ENCODE measurements around the gene IFI35. TPM values are rescaled to one million over a fixed set of nuclear protein-coding genes. Genes with fewer than 3 reads are reported as not detected.
A peak's percentile ranks its signal among the peaks of the same experiment; 100 is the strongest.
"Not testable (repeated sequence)": the region's sequence is repeated elsewhere in the genome, so short reads cannot be mapped to it uniquely, and the experiment has no call there.

Gene IFI35
- polyA plus RNA-seq, 1 donor: 7.2 TPM

GRCh38 chr17:43024407-43025289 is 18.1 kb downstream of the IFI35 start, which contains the start of gene RND2:
Gene RND2, plus strand, starts transcription at chr17:43025231. Its CDS starts 117 bp downstream, at chr17:43025348.
- peak; percentile 92 for DNase-seq

GRCh38 chr17:43025290-43025657 is 18.7 kb downstream of the IFI35 start:
- no peak for DNase-seq

GRCh38 chr17:43025766-43026537 is 19.4 kb downstream of the IFI35 start:
- DNase-seq: no peak

- no peak for DNase-seq
Observed at GRCh38 chr17:43026595-43026994, 20.0 kb downstream of the IFI35 start.

GRCh38 chr17:43027091-43028032 is 20.8 kb downstream of the IFI35 start:
- no peak for DNase-seq

DNA sequence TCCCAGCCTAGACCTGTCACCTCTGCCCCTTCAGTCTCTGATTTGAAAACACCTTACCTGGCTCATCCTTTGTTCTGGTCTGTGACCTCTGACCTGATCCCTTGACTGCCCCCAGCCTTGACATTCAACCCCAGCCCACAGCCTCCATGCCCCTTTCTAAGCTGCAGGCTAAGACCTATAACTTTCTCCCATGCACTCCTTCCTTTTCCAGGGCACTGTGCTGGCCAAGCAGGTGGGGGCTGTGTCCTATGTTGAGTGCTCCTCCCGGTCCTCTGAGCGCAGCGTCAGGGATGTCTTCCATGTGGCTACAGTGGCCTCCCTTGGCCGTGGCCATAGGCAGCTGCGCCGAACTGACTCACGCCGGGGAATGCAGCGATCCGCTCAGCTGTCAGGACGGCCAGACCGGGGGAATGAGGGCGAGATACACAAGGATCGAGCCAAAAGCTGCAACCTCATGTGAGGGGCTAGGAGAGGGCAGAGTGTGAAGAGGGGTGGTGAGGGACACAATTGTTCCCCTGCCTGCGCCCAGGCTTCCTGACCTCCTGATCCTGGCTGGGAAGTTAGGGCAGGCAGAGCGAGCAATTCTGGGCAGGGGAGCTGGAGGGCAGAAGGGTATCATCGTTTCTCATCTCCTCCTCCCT is 21.8 kb downstream of the IFI35 start:
- DNase-seq: no peak

DNA sequence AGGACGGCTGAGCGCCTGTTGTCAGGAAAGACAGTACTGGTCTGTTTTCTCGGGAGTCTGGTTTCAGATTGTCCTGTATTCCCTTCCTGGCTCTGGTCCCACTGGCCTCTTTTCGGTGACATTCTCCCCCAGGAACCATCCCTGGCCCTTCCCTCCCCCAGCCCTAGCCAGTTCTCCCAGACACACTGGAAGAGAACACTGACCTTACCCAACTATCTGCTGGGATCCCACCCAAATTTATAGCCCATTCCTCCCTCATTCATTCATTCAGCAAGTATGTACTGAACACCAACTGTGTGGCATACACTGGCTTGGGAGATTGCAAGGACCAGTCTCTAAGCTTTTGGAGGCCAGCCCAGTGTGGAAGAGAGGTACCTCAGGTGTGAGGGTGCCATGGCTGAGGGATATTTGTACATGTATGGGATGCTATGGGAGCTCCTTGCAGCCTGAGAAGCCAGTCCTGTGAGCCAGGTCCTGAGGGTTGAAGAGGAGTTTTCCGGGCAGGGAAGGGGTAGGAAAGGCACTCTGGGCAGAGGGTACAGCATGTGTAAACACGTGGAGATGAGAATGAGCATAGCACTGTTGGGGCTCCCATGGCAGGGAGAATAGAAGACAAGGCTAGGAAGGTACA is 23.7 kb downstream of the IFI35 start:
- DNase-seq: no peak

DNA sequence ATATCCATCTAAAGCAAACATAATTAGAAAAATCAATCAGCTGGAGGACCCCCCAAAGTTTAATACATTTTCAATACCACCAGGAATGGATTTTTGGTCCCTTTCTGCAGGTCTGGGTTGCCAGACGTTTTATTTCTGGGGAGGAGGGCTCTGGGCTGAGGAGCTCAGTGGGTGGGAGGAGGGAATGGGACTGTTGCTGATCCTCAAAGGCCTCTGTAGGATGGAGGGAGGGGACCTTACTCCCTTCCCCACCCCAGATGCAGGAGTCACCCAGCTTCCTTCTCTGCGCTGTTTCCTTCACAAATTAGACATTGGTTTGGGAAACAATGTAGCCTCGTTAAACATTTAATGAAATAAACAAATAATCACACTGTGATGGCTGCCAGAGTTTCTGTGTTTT is 25.1 kb downstream of the IFI35 start:
- no peak for DNase-seq

- no peak for DNase-seq
Observed at GRCh38 chr17:43033948-43034881, 27.6 kb downstream of the IFI35 start.

DNA sequence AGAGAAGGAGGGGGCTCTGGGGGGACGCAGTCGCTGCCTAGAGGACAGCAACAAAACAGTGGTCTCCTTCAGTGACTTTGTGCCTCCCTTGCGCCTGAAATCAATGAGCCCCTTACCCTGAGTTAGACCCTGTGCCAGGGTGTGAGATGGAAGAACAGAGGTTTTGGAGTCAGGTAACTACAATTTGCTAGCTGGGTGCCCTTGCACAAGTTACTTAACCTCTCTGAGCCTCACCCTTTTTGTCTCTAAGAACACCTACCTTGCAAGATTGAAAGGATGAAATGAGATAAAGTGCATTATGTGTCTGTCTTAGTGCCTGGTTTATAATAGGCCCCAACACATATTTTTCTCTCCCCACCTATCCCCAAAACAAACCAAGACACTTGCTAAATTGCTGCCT is 28.3 kb downstream of the IFI35 start:
- no peak for DNase-seq

DNA sequence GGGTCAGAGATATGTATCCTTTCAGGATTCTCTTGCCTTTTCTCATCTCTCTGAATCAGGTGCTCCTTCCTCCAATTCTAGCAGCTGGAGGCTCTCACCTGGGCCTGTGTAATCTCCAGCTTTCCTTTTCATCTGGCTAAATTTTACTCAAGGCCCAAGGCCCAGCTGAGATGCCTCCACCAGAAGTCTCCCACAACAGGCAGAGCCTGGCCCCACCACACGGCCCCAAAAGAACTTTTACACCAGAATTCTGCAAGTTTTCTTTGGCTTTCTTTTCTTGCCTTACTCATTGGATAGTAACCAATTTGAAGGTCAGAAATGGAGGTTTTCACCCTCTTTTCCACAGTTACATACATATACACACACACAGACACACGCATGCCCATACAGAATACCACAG is 33.1 kb downstream of the IFI35 start:
- DNase-seq: no peak

DNA sequence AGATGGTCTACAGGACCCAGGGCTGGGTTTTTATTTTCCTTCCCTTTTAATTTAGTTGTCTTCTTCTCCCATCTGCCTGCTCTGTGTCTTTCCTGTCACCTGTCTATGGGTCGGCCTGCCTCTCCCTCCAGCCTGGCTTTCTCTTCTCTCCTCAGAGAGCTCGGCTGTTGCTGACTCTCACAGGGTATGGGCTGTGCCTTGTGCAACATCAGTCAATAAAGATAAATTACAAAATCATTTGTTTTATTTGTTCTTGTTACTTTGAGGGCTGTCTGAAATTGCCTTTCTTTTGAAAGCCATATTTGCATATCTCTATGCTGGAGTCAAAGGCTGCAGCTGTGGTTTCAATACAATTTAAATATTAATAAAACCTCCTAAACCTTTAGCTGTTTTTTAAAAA is 34.1 kb downstream of the IFI35 start:
- DNase-seq: no peak

GRCh38 chr17:43042025-43042628 is 35.5 kb downstream of the IFI35 start:
- DNase-seq: no peak

- no peak for DNase-seq
Observed at GRCh38 chr17:43043307-43043706, 36.7 kb downstream of the IFI35 start.

DNA sequence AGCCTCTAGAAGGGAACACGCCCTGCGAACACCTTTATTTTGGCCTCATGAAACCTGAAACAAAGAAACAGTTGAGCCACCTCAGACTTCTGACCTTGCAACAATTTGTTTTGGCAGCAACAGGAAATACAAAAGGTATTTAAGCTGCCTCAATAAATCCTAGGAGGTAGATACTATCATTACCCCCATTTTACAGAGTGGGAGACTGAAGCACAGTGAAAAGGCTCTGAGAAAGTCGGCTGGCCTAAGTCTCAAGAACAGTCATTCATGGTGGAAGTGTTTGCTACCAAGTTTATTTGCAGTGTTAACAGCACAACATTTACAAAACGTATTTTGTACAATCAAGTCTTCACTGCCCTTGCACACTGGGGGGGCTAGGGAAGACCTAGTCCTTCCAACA is 37.4 kb downstream of the IFI35 start:
- no peak for DNase-seq

GRCh38 chr17:43051969-43052368 is 45.4 kb downstream of the IFI35 start:
- no peak for DNase-seq

DNA sequence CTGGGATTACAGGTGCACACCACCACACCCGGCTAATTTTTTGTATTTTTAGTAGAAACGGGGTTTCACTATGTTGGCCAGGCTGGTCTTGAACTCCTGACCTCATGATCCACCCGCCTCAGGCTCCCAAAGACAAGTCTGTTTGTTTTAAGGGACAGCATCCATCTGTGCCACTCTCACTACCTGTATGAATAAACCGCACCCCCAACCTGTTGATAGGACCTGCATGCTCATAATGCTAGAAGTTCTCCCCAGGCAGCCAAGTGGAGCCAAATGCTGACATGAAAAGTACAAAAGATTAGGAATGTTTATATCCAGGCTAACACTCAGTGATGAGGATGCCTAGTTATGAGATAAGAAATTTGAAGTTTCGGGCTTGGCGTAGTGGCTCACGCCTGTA is 46.4 kb downstream of the IFI35 start:
- not testable (repeated sequence) for DNase-seq

GRCh38 chr17:43056051-43056450 is 49.5 kb downstream of the IFI35 start:
- DNase-seq: no peak

GRCh38 chr17:43062984-43063638 is 56.5 kb downstream of the IFI35 start:
- no peak for DNase-seq

Data from hindlimb muscle (tissue), 1 donor.